Ecto neural progenitor cell (in vitro differentiated cells): ENCODE measurements around the gene DMD.

Experiments used
- DNase-seq: peaks from one replicate; pipeline ENCODE4 v3.0.0-alpha.2; 2018; ENCODE audit warnings: low spot score

The DMD gene

DNA sequence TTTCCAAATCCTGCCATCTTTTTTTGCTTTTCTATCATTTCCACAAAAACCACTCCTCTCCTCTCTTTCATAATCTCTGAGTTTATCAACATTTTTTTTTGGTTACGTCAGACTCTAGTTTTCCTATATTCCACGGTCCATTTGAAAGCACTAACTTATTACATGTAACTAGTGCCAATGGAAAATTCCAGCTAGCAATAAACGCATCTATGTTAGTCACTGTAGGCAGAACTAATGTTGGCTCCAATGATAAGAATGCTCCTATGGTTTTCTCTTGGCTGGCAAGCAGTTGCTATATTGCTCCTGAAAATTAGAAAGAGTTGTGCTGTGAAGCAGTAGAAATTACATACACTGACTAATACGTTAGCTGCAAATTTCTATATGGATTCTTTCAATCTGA is 1504.9 kb downstream of the DMD start:
- no peak for DNase-seq

DNA sequence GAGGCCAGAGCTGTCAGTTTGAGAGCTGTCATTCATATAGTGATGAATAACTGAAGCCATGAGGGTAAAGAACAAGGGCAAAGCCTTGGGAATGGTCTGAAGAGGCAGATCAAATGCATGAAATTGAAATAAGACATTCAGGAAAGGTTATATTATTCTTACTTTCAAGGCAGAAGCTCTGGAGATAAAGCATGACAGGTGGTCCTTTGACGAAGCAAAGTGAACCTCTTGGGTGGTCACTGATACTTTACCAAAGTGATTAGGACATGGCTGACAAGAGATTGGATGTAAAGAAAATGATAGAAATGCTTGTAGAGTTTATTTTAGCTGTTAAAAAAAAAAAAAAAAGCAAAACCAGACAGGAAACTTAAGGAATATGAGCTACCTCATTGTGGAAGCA is 1505.5 kb downstream of the DMD start:
- no peak for DNase-seq

DNA sequence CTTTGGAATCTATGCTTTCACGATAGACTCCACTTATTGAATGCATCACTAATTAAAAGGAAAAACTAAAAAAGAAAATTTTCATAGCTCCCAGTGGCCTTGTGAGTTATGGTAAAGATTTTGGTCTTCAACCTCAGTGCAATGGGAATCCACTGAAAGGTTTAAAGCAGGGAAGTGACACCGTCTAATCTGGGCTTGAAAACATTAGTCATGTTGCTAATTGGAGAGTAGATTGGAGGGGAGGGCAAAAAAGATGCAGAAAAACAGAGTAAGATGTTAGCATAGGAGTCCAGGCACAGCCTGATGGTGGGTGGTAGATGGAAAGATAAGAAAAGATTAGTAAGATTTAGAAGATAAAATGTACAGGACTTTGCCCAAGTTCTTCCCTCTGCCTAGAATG is 1506.4 kb downstream of the DMD start:
- DNase-seq, result no peak

DNA sequence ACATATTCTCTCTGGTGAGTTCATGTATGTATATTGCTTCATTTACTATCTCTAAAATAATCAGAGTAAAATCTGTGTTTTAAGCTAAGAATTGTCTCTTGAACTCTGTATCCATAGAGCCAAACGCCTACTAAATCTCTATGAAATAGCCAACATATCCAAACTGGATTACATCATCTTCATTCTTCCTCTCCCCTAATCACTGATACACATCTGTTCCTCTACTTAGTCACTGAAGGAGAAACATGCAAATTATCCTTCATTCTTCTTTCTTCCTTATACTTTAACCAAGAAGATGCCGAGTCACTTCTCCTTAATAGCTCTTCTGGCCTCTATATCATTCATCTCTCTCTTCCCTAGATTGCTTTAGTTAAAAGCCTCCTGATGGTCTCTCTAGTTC is 1509.1 kb downstream of the DMD start:
- no peak for DNase-seq

DNA sequence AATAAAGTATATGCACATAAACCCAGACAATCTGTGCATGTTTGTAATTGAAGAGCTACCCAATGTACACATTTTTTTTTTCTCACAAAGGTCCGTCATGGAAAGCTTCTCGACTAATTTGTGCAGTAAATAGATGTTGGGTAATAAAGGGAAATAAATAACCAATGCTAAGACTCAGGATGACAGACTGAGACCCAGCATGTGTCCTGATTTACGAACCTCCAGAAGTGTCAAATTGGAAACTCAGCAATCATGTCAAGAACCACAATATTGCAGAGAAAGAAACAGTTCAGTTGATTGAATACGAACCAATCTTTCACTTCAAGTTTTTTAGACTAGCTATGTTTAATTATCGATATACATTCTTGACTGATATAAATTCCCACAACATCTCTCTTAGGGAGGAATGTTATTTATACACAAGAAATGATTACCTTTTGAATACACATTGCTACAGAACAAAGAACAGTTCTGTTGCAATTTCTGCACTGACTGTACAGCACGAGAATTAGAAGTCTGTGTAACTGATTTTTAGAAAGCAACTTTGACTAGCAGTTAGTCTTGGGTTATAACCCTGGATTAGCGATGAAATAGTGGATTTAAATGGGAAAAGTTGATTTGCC is 1513.9 kb downstream of the DMD start:
- no peak for DNase-seq

DNA sequence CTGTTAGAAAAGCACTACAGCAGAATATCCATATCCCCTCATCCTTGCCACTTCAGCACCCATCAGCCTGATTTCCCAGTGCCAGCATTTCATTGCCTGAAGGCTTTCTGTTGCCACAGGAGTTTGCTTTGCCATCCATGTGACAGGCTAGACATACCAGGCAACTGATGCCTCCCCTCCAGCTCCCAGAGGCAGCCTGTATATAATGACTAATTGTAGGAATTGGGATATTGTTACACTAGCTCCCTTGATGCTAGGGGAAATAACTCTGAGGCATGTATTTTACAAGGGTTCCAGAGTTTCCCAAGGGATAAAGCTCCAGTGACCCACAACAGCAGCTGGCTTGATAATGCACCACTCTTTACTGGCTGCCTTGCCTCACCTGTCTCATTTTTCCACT is 1531.5 kb downstream of the DMD start:
- DNase-seq, result no peak

DNA sequence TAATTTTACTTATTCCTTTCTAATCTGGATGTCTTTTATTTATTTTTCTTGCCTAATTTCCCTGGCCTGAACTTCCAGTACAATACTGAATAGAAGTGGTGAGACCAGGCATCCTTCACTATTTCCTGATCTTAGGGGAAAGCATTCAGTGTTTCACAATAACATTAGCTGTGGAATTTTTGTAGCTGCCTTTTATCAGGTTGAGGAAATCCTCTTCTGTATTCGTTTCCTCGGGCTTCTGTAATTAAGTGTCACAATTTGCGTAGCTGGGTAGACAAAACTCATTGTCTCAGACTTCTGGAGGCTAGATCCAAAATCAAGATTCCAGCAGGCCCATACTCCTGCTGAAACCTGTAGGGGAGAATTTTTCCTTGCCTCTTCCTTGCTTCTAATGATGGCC is 1541.1 kb downstream of the DMD start:
- DNase-seq, result no peak

DNA sequence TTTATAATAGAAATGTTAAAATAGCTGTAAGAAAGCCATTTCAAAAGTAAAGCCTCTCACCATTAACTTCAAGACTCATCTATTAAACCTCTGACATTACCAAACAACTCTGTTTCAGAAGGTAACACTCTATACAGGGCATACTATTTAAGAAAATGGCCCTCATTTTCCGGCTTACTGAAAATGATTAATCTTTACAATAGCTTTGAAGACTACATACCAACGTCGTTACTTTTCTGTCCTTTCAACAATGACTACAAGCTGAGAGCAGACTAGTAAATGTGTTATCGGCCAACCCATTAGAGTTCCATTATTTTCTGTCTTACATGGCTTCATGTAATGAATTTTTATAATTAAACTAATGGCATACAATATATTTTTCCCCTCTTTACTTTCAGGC is 1545.9 kb downstream of the DMD start:
- no peak for DNase-seq

DNA sequence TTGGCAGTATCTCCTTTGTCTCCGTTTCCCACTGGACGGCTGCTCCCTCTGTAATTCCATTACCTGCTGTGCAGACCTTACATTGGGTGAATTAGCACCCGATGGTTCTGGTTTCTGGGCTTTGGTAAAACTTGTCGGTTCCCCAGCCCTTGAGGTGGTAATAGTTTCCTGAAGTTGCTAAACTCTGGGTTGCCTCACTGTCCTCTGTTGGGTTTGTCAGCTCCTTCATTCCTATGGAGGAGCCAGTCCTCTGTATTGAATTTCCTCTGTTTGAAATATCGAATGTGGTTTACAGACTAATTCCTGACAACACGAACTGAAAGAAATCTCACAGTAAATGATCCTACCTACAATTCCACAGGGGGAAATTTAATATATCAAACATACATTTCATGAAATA is 1548.2 kb downstream of the DMD start:
- no peak for DNase-seq

DNA sequence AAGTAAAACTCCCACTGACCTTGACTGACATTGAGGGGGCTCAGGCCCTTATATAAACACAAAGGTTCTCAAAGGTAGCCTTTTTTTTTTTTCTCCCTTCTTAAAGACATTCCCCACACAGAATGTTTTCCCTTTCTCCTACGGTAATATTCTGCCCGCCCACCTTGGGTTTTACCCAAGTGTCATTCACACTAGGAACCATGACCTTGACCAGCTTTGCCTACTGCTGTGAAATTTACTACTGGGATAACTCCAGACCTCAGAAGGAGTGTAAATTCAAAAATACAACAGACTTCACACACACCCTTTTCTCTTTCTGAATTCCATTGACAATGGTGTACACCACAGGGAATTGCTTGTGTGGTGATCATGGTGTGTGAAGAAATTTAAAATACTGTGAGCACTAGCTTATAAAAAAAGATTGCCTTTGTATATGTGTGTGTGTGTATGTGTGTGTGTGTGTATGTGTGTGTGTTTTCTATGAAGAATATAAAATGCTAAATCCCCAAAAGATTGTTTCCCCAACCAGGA is 1550.0 kb downstream of the DMD start:
- DNase-seq, result no peak

DNA sequence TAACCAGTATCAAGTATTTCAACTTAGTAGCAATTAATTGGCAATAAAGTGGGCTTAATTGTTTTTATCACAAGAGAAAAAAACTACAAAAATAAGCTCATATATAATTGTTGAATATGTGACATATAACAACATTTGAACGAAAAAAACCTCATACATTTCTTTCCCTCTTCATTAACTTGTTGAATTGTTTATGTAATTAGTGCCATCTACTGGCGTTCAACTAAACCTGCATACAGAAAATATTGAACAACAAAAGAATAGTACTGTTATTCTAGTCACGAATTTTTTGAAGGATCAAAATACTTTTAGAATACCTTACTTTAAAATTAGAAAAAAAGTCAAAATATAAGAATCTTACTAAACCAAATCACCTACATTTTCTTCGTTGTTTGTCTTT is 1553.0 kb downstream of the DMD start:
- DNase-seq, result no peak

DNA sequence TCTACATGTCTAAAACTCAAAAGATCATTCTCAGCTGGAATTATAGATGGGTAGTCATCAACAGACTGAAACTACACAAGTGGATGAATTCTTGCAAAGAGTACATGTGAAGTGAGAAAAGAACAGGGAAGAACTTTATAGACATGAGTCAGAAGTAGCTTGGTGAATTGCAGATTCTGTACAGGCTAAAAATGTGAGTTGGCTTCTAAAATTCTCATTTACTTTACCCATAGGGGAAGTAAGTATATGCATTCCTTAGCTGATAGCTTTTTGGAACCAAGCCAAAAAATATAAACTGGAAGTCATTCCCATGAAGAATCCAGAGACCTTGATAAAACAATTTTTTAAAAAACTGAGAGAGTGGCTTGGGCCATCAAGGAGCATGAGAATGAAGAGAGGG is 1555.3 kb downstream of the DMD start:
- DNase-seq, result no peak

DNA sequence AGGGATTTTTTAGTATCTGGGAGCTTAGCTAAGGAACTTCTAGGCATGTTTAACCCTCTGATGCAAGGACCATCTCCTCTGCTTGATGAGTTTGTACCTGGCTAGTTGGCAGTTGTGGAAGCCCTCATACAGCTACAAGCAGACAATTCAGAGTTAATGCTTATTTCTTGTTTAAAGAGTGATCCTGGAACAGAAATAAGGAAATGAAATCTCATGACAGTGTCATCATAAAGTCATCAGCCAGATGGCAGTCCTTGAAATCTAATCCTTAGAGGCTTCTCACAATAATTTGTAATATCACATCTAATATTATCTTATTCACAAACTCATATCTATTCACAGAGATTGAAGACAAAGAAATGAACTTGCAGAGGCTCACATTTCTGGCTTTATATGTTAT is 1557.9 kb downstream of the DMD start:
- no peak for DNase-seq

DNA sequence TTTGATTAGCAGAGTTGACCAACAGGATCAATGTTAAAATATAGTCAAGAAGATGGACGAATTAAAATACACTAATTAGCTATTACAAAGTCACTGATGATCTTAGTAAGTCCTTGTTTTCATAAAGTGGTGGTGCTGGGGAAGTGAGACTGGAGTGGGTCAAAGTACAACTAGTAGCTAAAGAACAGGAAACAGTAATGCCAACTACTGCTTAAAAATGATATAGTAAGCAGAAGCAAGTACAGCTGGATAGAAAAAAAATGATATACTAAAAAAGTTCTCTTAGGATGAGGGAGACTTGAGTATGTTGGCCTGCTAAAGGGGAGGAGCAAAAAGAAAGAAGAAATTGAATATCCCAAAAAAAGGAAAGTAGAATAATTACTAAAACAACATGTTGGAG is 1558.7 kb downstream of the DMD start:
- DNase-seq, result no peak

DNA sequence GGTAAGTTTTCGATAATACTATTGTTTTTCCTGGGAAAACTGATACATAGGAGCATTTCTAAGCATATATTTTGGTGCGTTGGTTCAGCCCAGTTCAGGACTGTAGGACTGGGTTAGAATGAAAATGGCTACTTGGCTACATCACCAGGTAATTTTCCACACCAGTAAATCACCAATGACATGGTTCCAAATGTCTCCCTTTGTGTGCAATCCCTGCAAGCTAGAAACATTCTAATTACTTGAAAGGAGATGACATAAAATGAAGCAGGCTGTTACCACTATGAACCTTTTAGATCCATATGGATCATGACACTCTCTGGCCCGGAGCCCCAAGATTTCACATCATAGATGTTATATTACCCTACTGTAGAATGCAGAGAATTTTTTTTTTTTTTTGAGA is 1562.1 kb downstream of the DMD start:
- no peak for DNase-seq

DNA sequence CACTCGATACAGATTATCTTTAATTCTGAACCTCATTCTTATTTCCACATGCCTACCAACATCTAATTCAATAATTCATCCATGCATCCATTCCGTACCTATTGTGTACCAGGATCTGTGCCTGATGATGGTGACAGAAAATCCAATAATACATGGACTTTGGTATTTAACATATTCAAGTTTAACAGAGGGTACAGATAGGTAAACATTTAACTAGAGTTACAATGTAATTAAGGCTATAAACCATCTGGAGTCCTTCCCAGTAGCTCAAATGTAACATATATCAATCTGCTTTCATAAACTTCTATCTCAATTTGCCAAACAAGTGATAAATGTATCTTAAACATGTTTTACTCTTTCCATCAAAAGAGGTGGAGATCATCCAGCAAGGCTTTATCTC is 1578.0 kb downstream of the DMD start:
- no peak for DNase-seq

DNA sequence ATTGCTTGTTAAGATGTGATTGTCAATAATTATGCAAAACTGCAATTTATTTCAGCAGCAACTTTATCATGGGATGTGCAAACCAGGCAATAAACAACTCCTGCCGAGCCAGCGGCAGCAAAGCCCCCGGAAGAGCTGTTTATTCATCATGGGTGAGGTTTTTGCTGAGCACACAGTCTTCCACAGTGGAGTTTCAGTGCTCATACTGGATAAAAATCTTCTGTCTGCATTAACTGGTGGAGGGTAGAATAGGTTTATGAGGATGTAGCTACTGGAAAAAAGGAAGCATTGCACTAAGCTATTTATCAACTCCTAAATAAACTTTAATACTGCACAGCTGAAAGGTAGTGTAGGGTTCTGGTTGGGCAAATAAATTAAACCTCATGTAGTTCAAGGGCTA is 1582.2 kb downstream of the DMD start:
- no peak for DNase-seq

DNA sequence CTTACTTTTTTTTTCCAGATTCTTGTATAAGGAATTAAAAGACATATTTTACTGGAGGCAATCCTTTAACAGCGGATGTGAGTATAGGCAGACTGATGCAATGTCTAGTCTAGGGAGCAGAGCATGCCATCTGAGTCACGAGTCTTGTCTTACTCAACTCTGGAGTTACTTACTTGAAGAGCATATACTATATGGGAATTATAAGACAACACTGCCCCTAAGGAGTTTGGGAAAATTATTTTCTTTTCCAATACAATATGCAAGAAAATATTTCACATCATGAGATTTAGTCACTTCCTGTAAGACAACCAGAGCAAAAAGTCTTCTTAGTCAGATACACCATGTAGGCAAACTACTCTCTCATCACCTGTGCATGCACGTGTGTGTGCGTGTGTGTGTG is 1602.2 kb downstream of the DMD start:
- no peak for DNase-seq

DNA sequence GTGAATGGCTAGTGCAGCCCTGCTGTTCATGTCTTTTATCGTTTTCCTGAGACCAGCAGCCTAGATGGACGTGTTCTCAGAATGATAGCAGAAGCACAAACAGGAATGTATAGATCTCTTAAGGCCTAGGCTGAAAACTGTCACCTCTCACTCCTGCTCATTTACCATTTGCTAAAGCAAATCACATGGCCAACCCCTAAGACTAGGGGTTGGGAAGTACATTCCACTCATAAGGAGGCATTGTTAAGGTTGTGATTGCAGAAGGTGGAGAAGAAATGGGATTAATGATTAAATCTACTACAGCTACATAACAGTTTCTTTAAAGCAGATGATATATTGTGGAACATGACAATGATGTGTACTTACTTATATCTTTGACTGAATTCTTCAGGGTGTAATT is 1602.7 kb downstream of the DMD start:
- no peak for DNase-seq

DNA sequence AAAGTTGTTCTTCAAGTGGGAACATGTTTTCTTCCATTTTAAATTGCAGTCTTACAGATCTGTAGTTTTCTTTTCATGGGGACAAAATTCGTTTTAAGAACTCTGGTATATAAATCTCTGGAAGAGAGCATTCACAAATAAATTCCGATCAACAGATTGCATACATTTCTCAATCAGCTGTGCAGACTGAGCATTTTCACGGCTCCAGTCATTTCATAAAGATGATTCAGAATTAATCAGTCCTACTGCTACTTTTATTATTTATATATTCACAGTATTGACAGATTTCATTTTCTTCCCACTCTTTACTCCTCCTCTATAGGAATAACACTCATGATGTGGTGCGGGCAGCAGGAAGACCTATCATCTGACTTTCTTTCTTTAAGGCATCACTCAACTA is 1604.6 kb downstream of the DMD start:
- no peak for DNase-seq

DNA sequence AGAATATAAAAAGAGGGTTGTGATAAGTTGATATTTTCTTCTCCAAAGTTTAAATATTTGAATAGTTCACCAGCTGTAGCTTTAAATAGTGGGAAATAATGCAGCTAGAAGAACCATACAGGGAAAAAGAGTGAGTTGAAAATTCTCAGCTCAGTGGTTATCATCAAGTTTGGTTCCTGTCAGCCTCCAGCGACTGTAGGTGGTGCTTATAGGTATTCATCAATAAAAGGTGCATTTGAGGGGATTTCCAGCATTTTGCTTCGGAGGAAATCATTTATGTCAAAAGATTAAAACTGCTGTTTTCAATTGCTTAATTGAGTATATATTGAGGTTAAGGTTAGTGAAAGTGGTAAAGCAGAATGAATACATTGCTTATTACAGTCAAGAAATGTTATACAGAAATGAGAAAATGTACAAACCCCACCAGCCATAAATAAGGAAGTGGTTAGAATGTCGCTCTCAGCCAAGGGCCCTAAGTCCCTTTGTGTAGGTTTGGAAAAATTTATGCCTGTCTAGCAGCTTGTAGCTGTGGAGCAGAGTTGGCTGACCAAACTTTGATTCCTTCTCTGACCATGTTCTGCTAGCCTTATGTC is 1606.6 kb downstream of the DMD start:
- DNase-seq, result no peak

DNA sequence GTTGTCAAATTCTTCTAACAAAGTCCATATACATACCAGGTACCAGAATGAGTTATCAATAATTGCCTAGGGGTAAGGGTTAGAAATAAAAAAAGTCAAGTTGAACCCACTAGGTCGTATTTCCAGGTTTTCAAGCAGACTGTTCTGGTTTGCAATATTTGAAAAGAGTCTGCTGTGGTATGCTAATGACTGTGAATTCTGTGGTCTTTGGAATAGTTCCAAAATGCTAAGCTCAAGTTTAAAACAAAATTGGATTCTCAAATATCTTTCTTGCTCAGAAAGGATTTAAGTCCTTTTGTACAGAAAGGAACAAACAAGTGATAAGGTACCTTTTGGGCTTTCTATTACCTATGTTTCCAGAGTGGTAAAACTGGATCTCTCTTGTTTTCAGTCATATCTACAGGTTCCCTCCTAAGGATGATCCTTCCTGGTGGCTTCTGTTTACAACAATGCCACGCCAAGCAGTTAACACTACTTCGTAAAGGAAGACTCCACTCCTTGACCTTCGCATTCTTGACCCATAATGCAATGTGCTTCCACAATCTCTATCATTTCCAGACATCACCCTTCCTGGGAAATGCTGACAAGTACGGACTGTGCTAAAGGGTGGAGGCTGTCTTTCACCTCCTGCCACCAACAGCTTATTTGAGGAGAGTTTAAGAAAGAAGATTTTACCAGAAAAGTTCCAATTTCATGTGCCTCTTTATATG is 1607.8 kb downstream of the DMD start:
- DNase-seq, result no peak

DNA sequence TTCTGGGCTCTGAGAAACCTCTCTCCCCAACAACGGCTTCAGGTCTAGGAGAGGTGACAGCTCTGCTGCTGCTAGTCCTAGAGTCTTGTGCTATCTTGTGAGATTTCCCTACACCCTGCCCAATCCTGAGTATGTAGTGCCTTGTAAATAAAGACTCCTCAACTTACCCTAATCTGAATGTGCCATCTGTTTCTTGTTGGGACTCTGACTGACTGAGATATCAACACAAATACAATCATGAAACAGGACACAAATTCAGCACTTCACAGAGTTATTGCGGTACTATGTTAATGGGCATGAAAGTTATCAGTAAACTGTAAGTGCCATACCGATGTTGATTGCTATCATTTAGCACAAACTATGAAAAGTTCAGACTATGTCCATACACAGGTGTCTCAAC is 1610.5 kb downstream of the DMD start:
- no peak for DNase-seq

DNA sequence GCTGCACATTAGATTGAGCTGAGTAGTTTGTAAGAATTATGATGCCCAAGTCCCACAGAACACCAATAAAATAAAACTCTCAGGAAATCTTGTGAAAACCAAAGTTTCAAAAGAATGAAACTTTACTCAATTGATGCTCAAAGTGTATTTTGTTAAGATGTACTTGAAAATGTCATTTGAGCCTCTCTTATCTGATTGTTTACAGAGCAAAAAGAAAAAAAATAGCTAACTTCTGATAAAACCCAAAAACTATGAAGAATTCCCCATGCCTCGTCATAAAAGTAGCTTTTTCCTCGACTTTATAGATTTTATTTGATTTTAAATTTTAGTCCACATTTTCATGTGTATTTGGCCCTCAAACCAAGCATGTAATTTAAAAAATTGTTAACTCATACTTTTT is 1618.0 kb downstream of the DMD start:
- DNase-seq, result no peak
